ENCODE measurements around the gene MAGT1.

MAGT1 gene

DNA sequence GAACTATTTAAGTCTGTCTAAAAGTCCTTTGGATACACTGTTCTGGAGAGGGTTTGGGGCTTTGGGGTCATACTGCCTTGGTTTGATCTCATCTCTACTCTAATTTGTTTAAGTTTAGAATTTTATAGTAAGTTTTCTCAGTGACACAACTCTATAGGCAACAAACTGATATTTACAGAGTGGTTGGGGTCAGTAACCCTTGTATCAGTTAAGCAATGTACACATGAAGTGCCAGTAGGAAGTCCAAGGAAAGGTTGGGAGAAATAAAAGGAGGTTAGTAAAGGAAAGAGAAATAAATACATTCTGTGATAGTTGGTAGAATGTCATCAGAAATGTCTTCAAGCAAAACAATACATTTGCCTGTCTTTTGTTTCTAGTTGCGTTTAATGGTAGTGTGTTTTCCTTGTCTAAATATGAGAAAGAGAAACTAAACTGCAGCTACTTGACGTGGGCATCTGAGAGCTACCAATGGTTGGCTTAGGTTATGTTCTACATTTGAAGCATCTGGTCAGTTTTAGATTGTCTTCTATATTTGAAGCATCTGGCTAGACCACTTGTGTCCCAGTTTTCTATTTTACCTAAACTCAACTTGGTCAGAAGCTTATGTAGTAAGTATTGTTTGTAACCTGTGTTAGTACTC, 22.2 kb upstream of the MAGT1 start:
- Histone ChIP-seq H3K27ac (no peak overlapping the region), H3K36me3 (replicated peaks) (no peaks in the 10 kb centered on the region), H3K27me3 (replicated peaks) (no peaks in the 10 kb centered on the region), H3K4me3 (ENCODE audit: low read depth, low read length) (no peak overlapping the region)
- TF ChIP-seq, protein P1, sequence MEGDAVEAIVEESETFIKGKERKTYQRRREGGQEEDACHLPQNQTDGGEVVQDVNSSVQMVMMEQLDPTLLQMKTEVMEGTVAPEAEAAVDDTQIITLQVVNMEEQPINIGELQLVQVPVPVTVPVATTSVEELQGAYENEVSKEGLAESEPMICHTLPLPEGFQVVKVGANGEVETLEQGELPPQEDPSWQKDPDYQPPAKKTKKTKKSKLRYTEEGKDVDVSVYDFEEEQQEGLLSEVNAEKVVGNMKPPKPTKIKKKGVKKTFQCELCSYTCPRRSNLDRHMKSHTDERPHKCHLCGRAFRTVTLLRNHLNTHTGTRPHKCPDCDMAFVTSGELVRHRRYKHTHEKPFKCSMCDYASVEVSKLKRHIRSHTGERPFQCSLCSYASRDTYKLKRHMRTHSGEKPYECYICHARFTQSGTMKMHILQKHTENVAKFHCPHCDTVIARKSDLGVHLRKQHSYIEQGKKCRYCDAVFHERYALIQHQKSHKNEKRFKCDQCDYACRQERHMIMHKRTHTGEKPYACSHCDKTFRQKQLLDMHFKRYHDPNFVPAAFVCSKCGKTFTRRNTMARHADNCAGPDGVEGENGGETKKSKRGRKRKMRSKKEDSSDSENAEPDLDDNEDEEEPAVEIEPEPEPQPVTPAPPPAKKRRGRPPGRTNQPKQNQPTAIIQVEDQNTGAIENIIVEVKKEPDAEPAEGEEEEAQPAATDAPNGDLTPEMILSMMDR (IDR thresholded peaks at IDR 0.05; ENCODE audit: low read depth, low read length, missing control alignments): no peak
- DNase-seq: no peak
- in situ Hi-C loops (cut with HindIII; ENCODE audit: low pct_ligation_motif_present, low sequenced_read_pairs): no loop called here

DNA sequence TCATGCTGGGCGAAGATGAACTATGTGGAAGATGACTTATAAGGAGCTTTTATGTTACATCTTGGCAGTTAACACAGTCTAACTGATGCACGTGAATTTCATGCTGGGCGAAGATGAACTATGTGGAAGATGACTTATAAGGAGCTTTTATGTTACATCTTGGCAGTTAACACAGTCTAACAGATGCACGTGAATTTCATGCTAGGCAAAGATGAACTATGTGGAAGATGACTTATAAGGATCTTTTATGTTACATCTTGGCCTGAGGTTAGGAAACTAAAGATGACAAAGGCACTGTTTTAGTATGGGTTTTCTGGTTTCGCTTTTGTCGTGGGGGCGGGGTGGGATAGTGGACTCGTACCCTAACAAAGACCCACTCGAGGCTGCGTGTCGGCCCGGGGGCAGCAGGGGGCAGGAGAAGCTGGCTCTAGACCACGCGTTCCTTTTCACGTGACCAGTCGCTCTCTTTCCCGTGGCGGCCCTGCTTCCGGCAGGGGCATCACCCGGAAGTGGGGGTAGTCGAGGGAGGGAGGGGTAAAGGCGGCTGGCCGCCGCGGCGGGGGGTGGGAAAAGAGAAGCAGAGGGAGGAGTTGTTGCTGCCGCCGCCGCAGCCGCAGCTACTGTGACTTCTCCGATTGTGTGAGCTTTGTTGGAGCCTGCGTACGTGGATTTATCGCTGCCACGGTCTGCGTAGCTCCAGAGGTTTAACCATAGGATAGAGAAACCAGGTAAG, 15.0 kb upstream of the MAGT1 start, which contains the start of gene ATP7A:
Gene ATP7A, plus strand, starts transcription at position 586 of the 733 bp plus-strand sequence. CDS start 60,949 bp downstream, outside the sequence.
- peak within 1 kb of the TSS; percentile 49 for H3K27ac ChIP-seq
- TF ChIP-seq, protein P1 (IDR thresholded peaks at IDR 0.05; ENCODE audit: low read depth, low read length, missing control alignments): peak; percentile 68
- no peaks in the 10 kb centered on the region for H3K36me3 ChIP-seq (replicated peaks)
- in situ Hi-C loops (cut with HindIII; ENCODE audit: low pct_ligation_motif_present, low sequenced_read_pairs): no loop called here
- peak within 1 kb of the TSS; percentile 71 for H3K4me3 ChIP-seq (ENCODE audit: low read depth, low read length)
- no peaks in the 10 kb centered on the region for H3K27me3 ChIP-seq (replicated peaks)
- DNase-seq: peak; percentile 84

DNA sequence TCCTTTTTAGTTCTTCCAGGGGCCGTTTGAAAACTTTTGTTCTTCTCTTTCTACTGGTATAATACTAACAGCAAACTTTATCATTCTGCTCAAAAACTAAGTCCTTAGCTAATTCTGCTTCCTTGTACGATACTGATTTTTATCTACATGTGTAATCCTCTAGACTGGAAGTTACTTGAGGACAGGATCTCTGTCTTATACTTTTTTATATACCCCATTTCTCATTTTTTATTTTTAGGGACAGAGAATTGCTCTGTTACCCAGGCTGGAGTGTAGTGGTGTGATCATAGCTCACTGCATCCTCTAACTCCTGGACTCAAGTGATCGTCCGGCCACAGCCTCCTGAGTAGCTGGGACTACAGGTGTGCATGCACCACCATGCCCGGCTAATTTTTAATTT, 6.3 kb upstream of the MAGT1 start:
- in situ Hi-C loops (cut with HindIII; ENCODE audit: low pct_ligation_motif_present, low sequenced_read_pairs): no loop called here
- no peak overlapping the region for H3K27ac ChIP-seq
- DNase-seq: no peak
- no peaks in the 10 kb centered on the region for H3K36me3 ChIP-seq (replicated peaks)
- no peak overlapping the region for H3K4me3 ChIP-seq (ENCODE audit: low read depth, low read length)
- H3K27me3 ChIP-seq (replicated peaks): no peaks in the 10 kb centered on the region
- TF ChIP-seq, protein P1 (IDR thresholded peaks at IDR 0.05; ENCODE audit: low read depth, low read length, missing control alignments): no peak

DNA sequence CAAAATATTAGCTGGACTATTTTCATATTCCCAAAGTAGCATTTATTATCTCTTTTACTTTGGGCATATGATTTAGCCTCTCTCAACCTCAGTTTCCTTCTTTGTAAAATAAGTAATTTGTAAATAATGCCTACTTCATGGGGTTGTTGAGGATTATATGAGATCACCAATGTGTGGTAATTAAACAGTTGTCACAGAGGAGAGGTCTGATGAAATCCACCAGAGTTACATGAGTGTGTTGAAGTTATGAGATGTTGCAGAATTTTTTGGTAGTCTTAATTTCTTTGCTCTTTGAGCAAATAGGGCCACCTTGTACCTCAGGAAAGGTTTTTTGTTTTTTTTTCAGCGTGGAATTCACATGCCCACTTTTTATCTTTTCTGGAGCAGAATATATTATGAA, 5.5 kb upstream of the MAGT1 start:
- TF ChIP-seq, protein P1 (IDR thresholded peaks at IDR 0.05; ENCODE audit: low read depth, low read length, missing control alignments): no peak
- H3K27ac ChIP-seq: no peak overlapping the region
- no peaks in the 10 kb centered on the region for H3K36me3 ChIP-seq (replicated peaks)
- peak overlapping the region; percentile 71 for H3K4me3 ChIP-seq (ENCODE audit: low read depth, low read length)
- in situ Hi-C loops (cut with HindIII; ENCODE audit: low pct_ligation_motif_present, low sequenced_read_pairs): no loop called here
- no peaks in the 10 kb centered on the region for H3K27me3 ChIP-seq (replicated peaks)
- no peak for DNase-seq

DNA sequence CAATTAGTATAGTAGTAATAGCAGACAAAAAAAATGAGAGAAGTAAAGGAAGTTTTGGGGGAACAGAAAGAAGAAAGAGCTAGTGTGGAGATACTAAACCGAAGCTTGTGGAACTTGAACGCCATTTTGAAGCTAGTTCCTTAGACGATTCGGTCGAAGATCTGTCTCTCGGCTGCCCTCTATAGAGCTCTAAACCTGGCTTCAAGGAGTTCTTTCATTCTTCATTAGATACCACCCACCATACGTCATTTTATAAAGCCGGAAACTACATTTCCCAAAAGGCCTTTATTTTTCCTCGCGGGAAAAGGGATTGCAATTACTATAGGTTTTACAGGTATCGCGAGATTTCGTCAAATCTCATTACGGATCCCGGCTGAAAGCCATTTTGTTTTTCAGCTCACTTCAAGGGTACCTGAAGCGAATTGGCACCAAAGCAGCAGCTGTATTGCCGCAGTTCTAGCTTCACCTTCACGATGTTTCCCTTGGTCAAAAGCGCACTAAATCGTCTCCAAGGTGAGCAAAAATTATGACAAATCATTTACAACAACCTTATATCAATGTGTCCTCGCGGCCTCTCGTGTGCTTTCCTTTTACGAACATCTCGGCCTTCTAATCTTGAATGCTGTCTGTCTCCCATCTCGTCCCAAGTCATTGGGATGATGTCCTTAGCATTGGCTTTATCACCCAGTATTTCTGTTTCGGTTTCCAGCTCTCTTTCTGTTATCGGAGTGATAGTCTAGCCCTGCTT, 4.0 kb upstream of the MAGT1 start, which contains the start of gene COX7B:
Gene COX7B, plus strand, starts transcription at position 388 of the 748 bp plus-strand sequence. Its CDS starts 86 bp downstream, at position 474.
- Histone ChIP-seq H3K27me3 (replicated peaks) (no peaks in the 10 kb centered on the region), H3K4me3 (ENCODE audit: low read depth, low read length) (peak within 1 kb of the TSS; percentile 71), H3K36me3 (replicated peaks) (no peaks in the 10 kb centered on the region), H3K27ac (peak within 1 kb of the TSS; percentile 82)
- in situ Hi-C loops (cut with HindIII; ENCODE audit: low pct_ligation_motif_present, low sequenced_read_pairs): no loop called here
- DNase-seq: peak; percentile 91
- TF ChIP-seq, protein P1 (IDR thresholded peaks at IDR 0.05; ENCODE audit: low read depth, low read length, missing control alignments): peak; percentile 60
